Esophagus squamous epithelium (tissue), 4 donors: ENCODE measurements around the gene ADAMTS2.

Source experiments
- CTCF ChIP-seq, 6 experiments: fragments of 450-650 bp in 4 of 6; fragments of 200-600 bp in 2 of 6; sonication (generic) in 2 of 6; IDR thresholded peaks; one replicate each; pipeline ENCODE4 v1.5.1; 2016 to 2019; ENCODE audit warnings: antibody characterized with exemption in 6 of 6, mild to moderate bottlenecking in 4 of 6, moderate library complexity in 4 of 6
- POLR2A ChIP-seq, 4 donors: fragments of 450-650 bp; IDR thresholded peaks; one replicate each; pipeline ENCODE4 v1.6.1; 2017; ENCODE audit warnings: antibody characterized with exemption in 4 of 4, mild to moderate bottlenecking in 4 of 4, moderate library complexity in 3 of 4

- TF ChIP-seq CTCF (IDR thresholded peaks at IDR 0.05) (no peak), POLR2A (IDR thresholded peaks at IDR 0.05) (no peak)
Measured at GRCh38 chr5:179326122-179326927, 18.9 kb downstream of the ADAMTS2 start.
